MM.1S (cell line): Measurements from ENCODE around the gene TSPAN11.

Experiments
- DNase-seq: peaks from one replicate; pipeline ENCODE4 v3.0.0-alpha.2; 2015
- H2AFZ ChIP-seq: fragments of 300-600 bp; sonication (generic); 2 replicates; pipeline ENCODE4 v1.6.0; 2016; ENCODE audit warnings: antibody characterized with exemption, low read length
- H3F3A ChIP-seq: fragments of 300-600 bp; sonication (generic); 2 replicates; pipeline ENCODE4 v1.6.1; 2016; ENCODE audit warnings: mild to moderate bottlenecking, antibody characterized with exemption, low read length, moderate library complexity, mixed read lengths; ENCODE audit not compliant: insufficient read depth
- H3K27ac ChIP-seq: fragments of 300-600 bp; sonication (generic); 2 replicates; pipeline ENCODE4 v1.5.1; 2016; ENCODE audit warnings: mild to moderate bottlenecking, low read length
- H3K27me3 ChIP-seq: fragments of 300-600 bp; sonication (generic); replicated peaks from 2 replicates; pipeline ENCODE4 v1.6.0; 2016; ENCODE audit warnings: low read length; ENCODE audit not compliant: insufficient read depth
- H3K36me3 ChIP-seq: fragments of 300-600 bp; sonication (generic); replicated peaks from 2 replicates; pipeline ENCODE4 v1.6.1; 2016; ENCODE audit warnings: mild to moderate bottlenecking, low read length, mixed read lengths; ENCODE audit not compliant: insufficient read depth
- H3K4me1 ChIP-seq: fragments of 300-600 bp; sonication (generic); 2 replicates; pipeline ENCODE4 v1.6.1; 2016; ENCODE audit warnings: low read length, mixed read lengths
- H3K4me2 ChIP-seq: fragments of 300-600 bp; sonication (generic); 2 replicates; pipeline ENCODE4 v1.6.0; 2016; ENCODE audit warnings: low read depth, low read length
- H3K4me3 ChIP-seq: fragments of 300-600 bp; sonication (generic); 2 replicates; pipeline ENCODE4 v1.5.1; 2016; ENCODE audit warnings: low read length, mixed read lengths
- H3K79me2 ChIP-seq: fragments of 300-600 bp; sonication (generic); 2 replicates; pipeline ENCODE4 v1.6.1; 2016; ENCODE audit warnings: mixed run types, low read length, mixed read lengths
- H3K9ac ChIP-seq: fragments of 300-600 bp; sonication (generic); 2 replicates; pipeline ENCODE4 v1.6.1; 2016; ENCODE audit warnings: low read length, mixed read lengths
- H3K9me2 ChIP-seq: fragments of 300-600 bp; sonication (generic); replicated peaks from 2 replicates; pipeline ENCODE4 v1.6.1; 2016; ENCODE audit warnings: mild to moderate bottlenecking, low read length, mixed read lengths; ENCODE audit not compliant: insufficient read depth
- H3K9me3 ChIP-seq: fragments of 300-600 bp; sonication (generic); replicated peaks from 2 replicates; pipeline ENCODE4 v1.6.1; 2016; ENCODE audit warnings: mild to moderate bottlenecking, low read length, mixed read lengths; ENCODE audit not compliant: insufficient read depth
- H4K20me1 ChIP-seq: fragments of 300-600 bp; sonication (generic); 2 replicates; pipeline ENCODE4 v1.6.1; 2016; ENCODE audit warnings: mild to moderate bottlenecking, low read length, moderate library complexity, mixed read lengths; ENCODE audit not compliant: insufficient read depth
- CTCF ChIP-seq: fragments of 300-600 bp; sonication (generic); IDR thresholded peaks from 2 replicates; pipeline ENCODE4 v1.5.1; 2016; ENCODE audit warnings: antibody characterized with exemption, low read length, mixed read lengths
- EZH2 ChIP-seq: fragments of 300-600 bp; sonication (generic); optimal IDR thresholded peaks from 2 replicates; pipeline ENCODE3; 2017; ENCODE audit warnings: low read depth, mild to moderate bottlenecking, antibody characterized with exemption, low read length, mixed read lengths
- EZH2phosphoT487 ChIP-seq: fragments of 300-600 bp; sonication (generic); IDR thresholded peaks from 2 replicates; pipeline ENCODE4 v1.6.1; 2018; ENCODE audit warnings: antibody characterized with exemption, low read length

TSPAN11 gene

GRCh38 chr12:30880061-30880460 is 46.5 kb upstream of the TSPAN11 start:
- Histone ChIP-seq H3K4me3 (no peak overlapping the region), H3K9ac (no peak overlapping the region), H3K79me2 (no peaks in the 10 kb centered on the region), H3K9me3 (no peaks in the 10 kb centered on the region), H3K27me3 (no peaks in the 10 kb centered on the region), H2AFZ (no peak overlapping the region), H3K4me2 (no peak overlapping the region), H3F3A (no peaks in the 10 kb centered on the region), H4K20me1 (no peaks in the 10 kb centered on the region), H3K27ac (no peak overlapping the region), H3K36me3 (no peaks in the 10 kb centered on the region), H3K9me2 (no peaks in the 10 kb centered on the region), H3K4me1 (no peaks in the 10 kb centered on the region)
- no peak for DNase-seq
- TF ChIP-seq EZH2phosphoT487 (no peak), CTCF (no peak)

- Histone ChIP-seq H3K4me2 (no peak overlapping the region), H3K36me3 (no peaks in the 10 kb centered on the region), H3K9me3 (no peaks in the 10 kb centered on the region), H3K9ac (no peak overlapping the region), H3K9me2 (no peaks in the 10 kb centered on the region), H3K27me3 (no peaks in the 10 kb centered on the region), H3F3A (no peaks in the 10 kb centered on the region), H3K4me3 (no peak overlapping the region), H3K4me1 (no peaks in the 10 kb centered on the region), H3K27ac (no peak overlapping the region), H2AFZ (no peak overlapping the region), H3K79me2 (no peaks in the 10 kb centered on the region), H4K20me1 (no peaks in the 10 kb centered on the region)
- DNase-seq: no peak
- TF ChIP-seq EZH2: no peak
- TF ChIP-seq EZH2phosphoT487: no peak
- TF ChIP-seq CTCF: no peak
These were observed 45.7 kb upstream of the TSPAN11 start for GRCh38 chr12:30880813-30881212.

- no peak overlapping the region for H3K9ac ChIP-seq
- no peak overlapping the region for H3K4me3 ChIP-seq
- no peaks in the 10 kb centered on the region for H3K27me3 ChIP-seq
- H3K9me3 ChIP-seq: no peaks in the 10 kb centered on the region
- H3F3A ChIP-seq: no peaks in the 10 kb centered on the region
- no peak for TF ChIP-seq EZH2phosphoT487
- no peak for TF ChIP-seq CTCF
- TF ChIP-seq EZH2: no peak
- H3K79me2 ChIP-seq: no peaks in the 10 kb centered on the region
- no peaks in the 10 kb centered on the region for H3K9me2 ChIP-seq
- H3K36me3 ChIP-seq: no peaks in the 10 kb centered on the region
- H4K20me1 ChIP-seq: no peaks in the 10 kb centered on the region
- H3K4me2 ChIP-seq: no peak overlapping the region
- no peaks in the 10 kb centered on the region for H3K4me1 ChIP-seq
- no peak for DNase-seq
- no peak overlapping the region for H3K27ac ChIP-seq
- no peak overlapping the region for H2AFZ ChIP-seq
These were observed 43.8 kb upstream of the TSPAN11 start for GRCh38 chr12:30882706-30883105.
